ENCODE results near the gene INSIG1. TPM values are rescaled to one million over a fixed set of nuclear protein-coding genes. Genes with fewer than 3 reads are reported as not detected.
A peak's percentile ranks its signal among the peaks of the same experiment; 100 is the strongest.

The INSIG1 gene
- total RNA-seq, 1 experiment from 2014 or later, result 103 TPM

DNA sequence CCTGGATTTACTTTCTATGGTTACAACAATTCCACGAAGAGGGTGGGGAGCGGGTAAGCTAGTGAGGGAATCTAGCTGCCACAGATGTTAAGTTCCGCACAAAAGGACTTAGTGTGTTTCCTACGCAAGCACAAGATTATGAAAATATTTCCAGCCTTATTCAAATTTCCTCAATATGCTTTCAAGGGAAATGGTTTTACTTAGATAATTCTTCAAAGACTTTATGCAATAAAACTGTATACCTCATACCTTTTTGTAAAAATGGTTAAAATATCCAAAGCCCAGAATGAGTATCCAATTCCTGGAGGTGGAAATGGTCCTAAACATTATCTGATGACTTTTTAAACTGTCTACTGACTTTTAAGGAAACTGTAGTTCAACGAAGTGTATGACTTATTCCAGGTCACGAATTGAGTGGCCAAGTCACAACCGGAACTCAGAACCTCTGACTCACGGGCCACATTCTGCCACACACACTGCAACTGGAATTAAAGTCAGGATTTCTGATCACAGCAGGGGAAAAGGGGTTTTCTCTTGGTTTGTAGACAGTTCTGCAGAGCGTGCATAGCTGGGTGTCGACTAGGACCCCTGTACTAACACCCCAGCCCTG is 20.2 kb upstream of the INSIG1 start:
- intact Hi-C loops (cut with micrococcal nuclease; ENCODE audit: unreplicated experiment), result no loop called here
- Histone ChIP-seq H3K9me3 (ENCODE audit: insufficient read depth, low read depth) (no peaks in the 10 kb centered on the region), H3K36me3 (ENCODE audit: low read depth) (no peaks in the 10 kb centered on the region), H3K79me2 (ENCODE audit: low read depth) (no peaks in the 10 kb centered on the region), H3K27ac (no peak overlapping the region), H2AFZ (no peak overlapping the region; the same call in 1 of the 2 replicates), H3K9me2 (ENCODE audit: insufficient read depth) (no peaks in the 10 kb centered on the region), H4K20me1 (ENCODE audit: insufficient read depth) (no peaks in the 10 kb centered on the region), H3K27me3 (ENCODE audit: insufficient read depth, low read depth) (no peaks in the 10 kb centered on the region), H3F3A (ENCODE audit: insufficient read depth, low read depth) (0 out of 2 replicates have a peak, but pooled peaks cover 1% of the 10 kb centered on the region), H3K4me2 (peak overlapping the region; percentile 4; the same call in 1 of the 2 replicates), H3K4me3 (no peak overlapping the region), H3K4me1 (replicated peaks; ENCODE audit: insufficient read depth) (peaks cover 26% of the 10 kb centered on the region)
- DNase-seq, result no peak
- no peak for TF ChIP-seq EZH2 (IDR thresholded peaks at IDR 0.05; ENCODE audit: low read depth)
- ChIA-PET CTCF (no interaction called here), POLR2A (ENCODE audit: unreplicated experiment) (no interaction called here)
- BruUV-seq (replicated peaks), result no TSS peak

GRCh38 chr7:155278921-155279320 is 18.8 kb upstream of the INSIG1 start:
- no TSS peak for BruUV-seq (replicated peaks)
- H3F3A ChIP-seq (ENCODE audit: insufficient read depth, low read depth), result 0 out of 2 replicates have a peak, but pooled peaks cover 4% of the 10 kb centered on the region
- H3K4me1 ChIP-seq (replicated peaks; ENCODE audit: insufficient read depth), result peaks cover 32% of the 10 kb centered on the region
- TF ChIP-seq CTCF (conservative IDR thresholded peaks at IDR 0.05), result no peak
- TF ChIP-seq EZH2 (IDR thresholded peaks at IDR 0.05; ENCODE audit: low read depth), result no peak
- no peak overlapping the region for H3K4me2 ChIP-seq
- no peaks in the 10 kb centered on the region for H3K79me2 ChIP-seq (ENCODE audit: low read depth)
- H3K9me2 ChIP-seq (ENCODE audit: insufficient read depth), result no peaks in the 10 kb centered on the region
- no peak for DNase-seq
- CTCF ChIA-PET, result no interaction called here
- H3K4me3 ChIP-seq, result no peak overlapping the region
- no peak overlapping the region for H3K27ac ChIP-seq
- no peaks in the 10 kb centered on the region for H3K36me3 ChIP-seq (ENCODE audit: low read depth)
- POLR2A ChIA-PET (ENCODE audit: unreplicated experiment), result interaction anchor here (0.6 kb wide), 1 partner anchor 17 kb away, joined by 6 read pairs; no protein-coding TSS in a partner anchor
- H2AFZ ChIP-seq, result no peak overlapping the region
- no peaks in the 10 kb centered on the region for H3K27me3 ChIP-seq (ENCODE audit: insufficient read depth, low read depth)
- H4K20me1 ChIP-seq (ENCODE audit: insufficient read depth), result no peaks in the 10 kb centered on the region
- H3K9me3 ChIP-seq (ENCODE audit: insufficient read depth, low read depth), result no peaks in the 10 kb centered on the region
- intact Hi-C loops (cut with micrococcal nuclease; ENCODE audit: unreplicated experiment), result no loop called here

DNA sequence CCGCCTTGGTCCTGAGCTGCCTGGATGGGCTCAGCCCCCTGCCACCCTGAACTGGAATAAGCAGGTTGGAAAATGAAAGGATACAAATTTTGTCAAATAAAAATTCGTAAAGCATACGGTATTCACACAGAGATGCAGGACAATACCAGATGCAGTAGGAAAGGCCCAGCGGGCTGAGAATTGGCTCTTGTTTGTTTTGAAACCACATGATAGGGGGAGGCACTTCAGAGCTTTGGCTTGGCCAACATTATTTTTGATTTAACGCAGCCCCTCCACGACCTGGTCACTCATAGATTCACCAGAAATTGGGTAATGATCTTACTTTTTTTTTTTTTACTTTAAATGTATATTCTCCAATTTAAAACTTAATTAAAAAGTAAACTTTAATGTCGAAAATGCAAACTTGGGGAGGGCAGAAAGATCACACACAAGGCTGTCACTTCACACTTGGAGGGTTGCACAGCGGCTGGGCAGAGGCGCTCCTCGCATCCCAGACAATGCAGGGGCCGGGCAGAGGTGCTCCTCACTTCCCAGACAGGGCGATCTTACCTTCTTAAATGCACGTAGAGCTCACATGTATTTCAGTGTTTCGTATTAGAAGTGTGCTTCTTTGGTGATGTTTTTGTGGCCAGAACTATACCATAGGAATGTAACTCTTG is 17.8 kb upstream of the INSIG1 start:
- TF ChIP-seq CTCF (conservative IDR thresholded peaks at IDR 0.05) (no peak), EZH2 (IDR thresholded peaks at IDR 0.05; ENCODE audit: low read depth) (no peak)
- peaks cover 32% of the 10 kb centered on the region for H3K4me1 ChIP-seq (replicated peaks; ENCODE audit: insufficient read depth)
- no peaks in the 10 kb centered on the region for H3K27me3 ChIP-seq (ENCODE audit: insufficient read depth, low read depth)
- no peak overlapping the region for H3K4me2 ChIP-seq
- H3K9me2 ChIP-seq (ENCODE audit: insufficient read depth), result no peaks in the 10 kb centered on the region
- H3K79me2 ChIP-seq (ENCODE audit: low read depth), result no peaks in the 10 kb centered on the region
- H3K9me3 ChIP-seq (ENCODE audit: insufficient read depth, low read depth), result no peaks in the 10 kb centered on the region
- H3K4me3 ChIP-seq, result no peak overlapping the region
- POLR2A ChIA-PET (ENCODE audit: unreplicated experiment), result no interaction called here
- CTCF ChIA-PET, result interaction anchor here (0.5 to 0.6 kb wide), 2 partner anchors 90 to 894 kb away, joined by 3 to 4 read pairs; no protein-coding TSS in a partner anchor
- H2AFZ ChIP-seq, result no peak overlapping the region
- H3K36me3 ChIP-seq (ENCODE audit: low read depth), result no peaks in the 10 kb centered on the region
- BruUV-seq (replicated peaks), result no TSS peak
- intact Hi-C loops (cut with micrococcal nuclease; ENCODE audit: unreplicated experiment), result no loop called here
- no peak overlapping the region for H3K27ac ChIP-seq
- H4K20me1 ChIP-seq (ENCODE audit: insufficient read depth), result no peaks in the 10 kb centered on the region
- H3F3A ChIP-seq (ENCODE audit: insufficient read depth, low read depth), result 0 out of 2 replicates have a peak, but pooled peaks cover 4% of the 10 kb centered on the region
- no peak for DNase-seq

All from PC-9 (cell line).